SKM-1 (cell line): ENCODE measurements around the gene CCSAP.
A peak's percentile ranks its signal among the peaks of the same experiment; 100 is the strongest.
"Not testable (repeated sequence)": the region's sequence is repeated elsewhere in the genome, so short reads cannot be mapped to it uniquely, and the experiment has no call there.

Source experiments
- DNase-seq: peaks from one replicate; lab custom pipeline; 2025; ENCODE audit not compliant: unreplicated experiment; lab: John Stamatoyannopoulos, UW

Gene CCSAP, protein sequence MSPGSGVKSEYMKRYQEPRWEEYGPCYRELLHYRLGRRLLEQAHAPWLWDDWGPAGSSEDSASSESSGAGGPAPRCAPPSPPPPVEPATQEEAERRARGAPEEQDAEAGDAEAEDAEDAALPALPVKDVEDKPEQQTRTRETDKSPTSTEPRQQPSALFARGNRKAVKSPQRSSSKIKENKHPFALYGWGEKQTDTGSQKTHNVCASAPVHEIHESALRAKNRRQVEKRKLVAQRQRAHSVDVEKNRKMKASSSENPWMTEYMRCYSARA

DNA sequence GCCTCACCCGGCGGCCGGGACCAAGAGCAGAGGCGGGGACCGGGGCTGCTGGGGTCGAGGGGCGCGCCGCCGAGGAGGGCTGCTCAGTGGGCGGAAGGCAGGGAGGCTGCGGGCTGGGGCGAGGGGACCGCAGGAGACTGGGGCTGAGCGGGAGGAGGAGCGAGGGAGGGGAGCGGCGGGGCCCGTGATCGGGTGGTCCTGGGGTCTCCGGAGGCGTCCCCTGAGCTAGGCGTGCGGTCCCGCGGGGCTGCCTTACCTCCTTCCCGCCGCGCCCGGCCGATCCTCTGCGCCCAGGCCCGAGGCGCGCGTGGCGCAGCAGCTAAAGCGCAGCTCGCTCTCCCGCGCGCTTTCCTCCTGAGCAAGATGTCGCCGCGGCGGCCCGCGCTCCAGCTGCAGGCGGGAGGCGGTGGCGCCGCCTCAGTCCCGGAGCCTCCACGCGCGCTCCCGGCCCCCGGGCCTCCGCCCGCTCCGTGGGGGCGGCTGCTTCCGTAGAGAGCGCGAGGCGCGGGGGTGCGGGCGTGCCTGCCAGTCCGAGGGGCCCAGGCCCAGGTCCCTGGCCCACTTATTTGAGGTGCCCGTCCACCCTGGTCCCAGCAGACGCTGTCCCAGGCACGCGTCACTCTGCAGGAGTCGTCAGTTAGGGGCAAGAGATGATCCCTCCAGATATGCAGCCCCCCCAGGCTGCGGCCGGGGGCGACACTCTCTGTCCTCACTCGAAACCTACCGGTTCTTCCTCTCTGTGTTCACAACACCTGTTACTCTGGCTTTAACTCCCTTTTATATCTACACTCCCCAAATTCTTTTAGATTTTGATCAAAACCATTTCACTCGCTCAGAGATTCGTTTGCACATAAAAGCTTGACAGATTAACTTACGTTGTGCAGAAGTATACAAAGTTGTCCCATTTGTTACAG lies at the start of gene CCSAP:
CCSAP (minus strand) TSS at position 392 of the 914 bp plus-strand sequence. CDS start 582 bp downstream, outside the sequence.
- peak; percentile 63 for DNase-seq

DNA sequence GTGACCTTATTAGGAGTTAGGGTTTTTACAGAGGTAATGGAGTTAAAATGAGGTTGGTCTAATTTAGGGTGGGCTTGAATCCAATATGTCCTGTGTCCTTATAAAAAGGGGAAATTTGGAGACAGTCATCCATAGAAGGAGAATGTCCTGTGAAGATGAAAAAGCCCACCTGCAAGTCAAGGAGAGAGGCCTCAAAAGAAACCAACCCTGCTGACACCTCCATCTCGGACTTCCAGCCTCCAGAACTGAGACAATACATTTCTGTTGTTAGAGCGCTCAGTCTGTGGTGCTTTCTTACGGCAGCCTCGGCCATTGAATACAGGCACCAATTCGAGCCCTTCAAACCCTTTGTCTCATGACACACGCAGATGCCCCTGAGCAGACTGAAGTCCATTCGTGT lies 47.3 kb upstream of the CCSAP start:
- DNase-seq, result no peak

DNA sequence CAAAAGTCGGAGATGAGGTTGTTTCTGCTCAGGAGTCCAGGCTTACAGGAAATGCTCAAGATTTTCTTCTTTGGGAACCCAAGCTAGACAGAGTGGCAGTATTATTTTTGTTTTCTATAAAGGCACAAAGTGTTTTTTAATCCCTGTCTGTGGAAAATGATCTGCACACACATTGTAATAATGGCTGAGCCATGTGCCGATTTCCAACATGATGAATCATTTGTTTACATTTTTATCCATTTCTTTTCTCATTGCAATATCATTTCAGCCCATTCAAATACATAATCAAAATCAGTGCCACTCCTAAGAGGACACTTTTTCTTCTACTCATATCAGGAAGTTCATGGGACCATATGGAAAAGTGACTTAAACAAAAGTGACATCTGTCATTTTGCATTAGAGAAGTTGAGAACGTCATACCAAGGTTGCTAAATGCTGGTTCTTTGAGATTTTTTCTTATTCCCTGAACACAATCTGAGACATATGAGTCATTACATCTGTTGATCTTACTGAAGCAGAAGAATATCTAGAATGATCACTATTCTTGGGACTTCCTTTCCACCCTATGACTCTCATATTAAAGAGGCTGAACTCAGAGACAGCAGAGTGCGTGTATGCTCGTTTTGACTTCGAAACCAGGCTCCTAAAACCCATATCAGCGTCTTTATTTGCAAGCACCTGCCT lies 46.2 kb upstream of the CCSAP start:
- no peak for DNase-seq

DNA sequence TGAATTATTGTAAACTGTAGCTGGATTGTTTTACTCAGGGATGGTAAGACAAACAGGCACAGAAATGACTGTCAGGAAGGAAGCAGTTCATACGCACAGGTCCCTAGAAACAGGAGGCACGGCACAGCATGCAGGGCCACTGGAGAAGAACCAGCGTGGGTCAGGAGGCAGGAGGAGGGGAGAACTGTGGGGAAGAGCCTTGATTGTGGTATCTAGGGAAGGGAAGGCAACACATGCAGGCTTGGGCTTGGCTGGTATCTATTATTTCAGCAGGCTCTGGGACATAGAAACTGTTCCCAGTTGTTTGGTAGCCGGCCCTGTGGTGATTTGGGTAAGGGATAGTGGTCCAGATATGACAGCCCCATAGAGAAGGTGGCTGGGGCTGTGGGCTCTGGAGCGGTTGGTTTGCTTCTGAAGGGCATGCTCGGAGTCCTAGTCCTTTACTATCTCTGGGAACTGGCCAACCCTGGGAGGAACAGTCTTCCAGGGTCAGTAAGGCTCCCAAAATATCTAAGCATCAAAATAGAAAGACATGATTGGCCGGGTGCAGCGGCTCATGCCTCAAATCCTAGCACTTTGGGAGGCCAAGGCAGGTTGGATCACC lies 43.1 kb upstream of the CCSAP start:
- no peak for DNase-seq

DNA sequence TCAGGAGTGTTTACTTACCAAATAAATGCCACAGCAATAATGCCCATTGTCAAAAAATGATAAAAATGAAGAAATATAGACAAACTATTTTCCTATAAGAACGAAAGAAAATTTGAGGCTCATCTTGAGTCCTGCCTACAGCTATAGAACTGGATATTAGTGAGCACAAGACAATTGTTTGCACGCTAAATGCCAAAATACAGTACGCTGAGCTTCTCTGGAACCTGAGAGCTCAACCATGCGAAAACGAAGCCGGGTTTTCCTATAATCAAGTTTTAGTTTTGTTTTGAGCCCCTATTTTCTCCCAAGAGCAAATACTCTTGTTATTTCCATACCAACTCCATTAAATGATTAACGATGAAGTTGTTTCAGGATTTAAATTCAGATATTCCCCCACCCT lies 42.0 kb upstream of the CCSAP start:
- DNase-seq, result no peak

- no peak for DNase-seq
Measured at GRCh38 chr1:229383961-229384360, 41.1 kb upstream of the CCSAP start.

DNA sequence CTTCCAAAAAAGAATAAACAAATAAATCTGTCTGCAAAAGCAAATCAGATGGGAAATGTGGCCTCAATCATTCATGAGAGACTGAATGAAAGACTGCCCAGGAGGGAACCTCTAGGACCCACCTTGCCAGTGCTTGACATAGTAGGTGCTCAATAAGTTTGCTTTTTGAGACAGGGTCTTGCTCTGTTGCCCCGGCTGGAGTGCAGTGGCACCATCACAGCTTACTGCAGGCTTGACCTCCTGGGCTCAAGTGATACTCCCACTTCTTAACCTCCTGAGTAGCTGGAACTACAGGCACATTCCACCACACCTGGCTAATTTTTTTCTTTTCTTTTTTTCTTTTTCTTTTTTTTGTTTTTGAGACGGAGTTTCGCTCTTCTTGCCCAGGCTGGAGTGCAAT lies 40.3 kb upstream of the CCSAP start:
- DNase-seq, result no peak

DNA sequence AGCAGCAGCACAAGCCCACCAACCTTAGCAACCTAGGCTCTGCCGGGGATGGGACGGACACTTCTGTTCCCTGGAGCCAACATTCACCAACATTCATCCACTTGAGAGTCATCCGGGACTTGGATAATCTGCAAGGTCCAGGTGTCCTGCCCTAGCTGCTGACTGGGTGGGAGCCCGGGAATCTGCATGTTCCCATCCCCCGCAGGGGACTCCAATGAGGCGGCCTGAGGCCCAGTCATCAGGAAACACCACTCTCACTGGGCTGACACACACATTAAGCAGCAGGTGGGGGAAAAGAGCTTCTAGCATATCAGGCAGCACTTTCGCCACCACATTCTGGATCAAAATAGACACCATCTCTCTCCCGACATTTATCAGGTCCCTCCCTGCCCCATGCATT lies 38.4 kb upstream of the CCSAP start:
- DNase-seq, result no peak

GRCh38 chr1:229380536-229381160 lies 37.8 kb upstream of the CCSAP start:
- DNase-seq, result no peak

DNA sequence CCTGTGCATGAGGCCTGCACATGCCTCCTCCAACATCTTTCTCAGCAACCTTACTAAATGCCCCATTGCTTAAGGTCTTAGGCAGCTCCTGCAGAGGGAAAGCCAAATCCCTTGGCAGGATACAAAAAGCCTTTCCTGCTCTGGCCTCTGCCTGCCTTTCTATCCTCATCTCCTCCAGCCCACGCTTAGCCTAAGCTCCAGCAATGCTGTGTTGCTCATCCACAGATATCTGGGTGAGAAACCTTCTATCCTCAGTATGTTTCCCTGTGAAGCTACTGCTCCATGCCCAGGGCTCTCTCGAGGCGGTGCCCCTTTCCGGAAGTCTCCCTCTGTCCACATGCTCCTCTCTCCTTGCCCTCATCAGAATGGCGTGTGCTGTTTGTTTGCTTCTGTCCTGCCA lies 37.0 kb upstream of the CCSAP start:
- DNase-seq, result no peak

DNA sequence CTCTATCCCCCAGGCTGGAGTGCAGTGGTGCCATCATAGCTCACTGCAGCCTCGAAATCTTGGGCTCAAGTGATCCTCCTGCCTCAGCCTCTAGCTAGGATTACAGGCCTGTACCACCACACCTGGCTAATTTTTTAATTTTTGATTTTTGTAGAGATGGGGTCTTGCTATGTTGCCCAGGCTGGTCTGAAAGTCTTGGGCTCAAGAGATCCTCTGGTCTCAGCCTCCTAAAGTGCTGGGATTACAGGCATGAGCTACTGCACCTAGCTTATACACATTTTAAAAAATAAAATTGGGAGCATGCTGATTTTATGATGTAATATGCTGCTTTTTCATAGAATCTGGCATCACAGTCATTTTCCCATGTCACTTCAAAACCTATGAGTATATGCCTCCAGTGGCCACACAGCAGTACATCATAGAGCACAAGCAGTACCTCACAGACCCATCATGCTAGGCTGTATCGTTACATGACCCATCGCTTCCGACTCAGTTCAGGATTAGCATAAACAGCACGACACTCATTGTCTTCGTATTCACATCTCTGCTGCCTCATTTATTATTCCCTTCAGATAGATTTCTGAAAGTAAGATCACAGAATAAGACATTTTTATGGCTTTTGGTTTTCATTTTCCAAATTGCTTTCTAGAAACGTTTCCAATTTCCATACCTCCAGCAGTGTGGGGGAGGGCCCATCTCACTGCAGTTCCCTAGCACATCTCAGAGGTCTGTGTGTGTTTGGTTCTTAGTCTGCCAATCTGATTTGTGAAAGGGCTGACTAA lies 35.9 kb upstream of the CCSAP start:
- DNase-seq, result no peak

DNA sequence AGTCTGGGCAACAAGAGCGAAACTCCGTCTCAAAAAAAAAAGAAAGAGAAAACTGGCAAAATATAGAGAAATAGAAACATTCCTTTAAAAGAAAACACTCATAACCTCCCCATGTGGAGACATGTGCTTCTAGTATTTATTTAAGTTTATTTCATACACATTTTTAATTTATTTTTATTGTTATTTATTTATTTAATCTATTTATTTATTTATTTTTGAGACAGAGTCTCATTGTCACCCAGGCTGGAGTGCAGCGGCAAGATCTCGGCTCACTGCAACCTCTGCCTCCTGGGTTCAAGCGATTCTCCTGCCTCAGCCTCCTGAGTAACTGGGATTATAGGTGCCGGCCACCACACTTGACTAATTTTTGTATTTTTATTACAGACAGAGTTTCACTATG lies 35.2 kb upstream of the CCSAP start:
- not testable (repeated sequence) for DNase-seq

GRCh38 chr1:229377429-229377828 lies 34.6 kb upstream of the CCSAP start:
- no peak for DNase-seq

DNA sequence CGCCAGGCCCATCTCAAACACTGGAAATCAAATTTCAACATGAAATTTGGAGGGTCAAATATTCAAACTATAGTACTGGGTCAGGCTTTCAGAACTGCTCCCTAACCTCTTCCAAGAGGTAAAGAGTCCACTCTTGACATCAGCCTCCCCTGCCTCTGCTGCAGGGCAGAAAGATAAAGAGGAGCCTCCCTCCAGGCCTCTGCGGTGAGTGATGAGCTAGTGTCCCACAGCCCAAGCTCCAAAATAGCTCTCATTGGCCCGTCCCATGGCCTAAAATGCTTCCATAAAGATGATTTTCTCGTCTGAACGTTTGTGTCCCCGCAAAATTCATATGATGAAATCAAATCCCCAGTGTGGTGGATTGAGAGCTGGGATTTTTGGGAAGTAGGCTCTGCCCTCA lies 33.7 kb upstream of the CCSAP start:
- no peak for DNase-seq

DNA sequence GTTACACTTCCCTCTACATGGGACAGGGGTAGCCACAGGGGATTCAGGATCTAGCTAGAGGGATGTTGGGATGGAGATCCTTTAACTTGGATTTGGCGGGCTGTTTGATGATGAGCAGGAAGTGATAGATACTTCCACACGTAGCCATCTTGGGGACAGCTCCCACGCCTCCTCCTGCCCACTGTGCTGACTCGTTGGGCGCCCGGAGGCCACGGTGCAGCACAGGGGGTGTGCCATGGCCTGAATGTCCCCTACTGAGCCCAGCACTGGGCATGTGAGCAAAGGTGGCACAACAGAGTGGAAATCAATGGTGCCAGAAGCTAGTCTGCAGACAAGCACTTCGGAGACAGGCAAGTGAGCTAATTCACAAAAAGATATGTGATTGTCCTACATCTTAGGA lies 31.6 kb upstream of the CCSAP start:
- DNase-seq, result no peak

DNA sequence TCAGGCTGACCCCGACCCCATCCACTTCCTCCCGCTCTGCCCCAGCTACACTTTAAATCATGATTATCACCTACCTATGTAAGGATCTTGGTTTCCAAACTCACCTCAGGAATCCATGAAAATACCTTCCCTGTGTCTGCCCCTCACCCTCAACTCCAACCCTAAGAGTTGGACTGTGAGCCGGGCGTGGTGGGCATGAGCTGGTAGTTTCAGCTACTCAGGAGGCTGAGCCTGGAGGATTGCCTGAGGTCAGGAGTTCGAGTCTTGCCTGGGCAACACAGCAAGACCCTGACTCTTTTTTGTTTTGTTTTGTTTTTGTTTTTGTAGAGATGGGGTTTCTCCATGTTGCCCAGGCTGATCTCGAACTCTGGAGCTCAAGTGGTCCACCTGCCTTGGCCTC lies 30.5 kb upstream of the CCSAP start:
- DNase-seq, result no peak

- DNase-seq, result no peak
Measured at GRCh38 chr1:229372251-229372650, 29.4 kb upstream of the CCSAP start.

DNA sequence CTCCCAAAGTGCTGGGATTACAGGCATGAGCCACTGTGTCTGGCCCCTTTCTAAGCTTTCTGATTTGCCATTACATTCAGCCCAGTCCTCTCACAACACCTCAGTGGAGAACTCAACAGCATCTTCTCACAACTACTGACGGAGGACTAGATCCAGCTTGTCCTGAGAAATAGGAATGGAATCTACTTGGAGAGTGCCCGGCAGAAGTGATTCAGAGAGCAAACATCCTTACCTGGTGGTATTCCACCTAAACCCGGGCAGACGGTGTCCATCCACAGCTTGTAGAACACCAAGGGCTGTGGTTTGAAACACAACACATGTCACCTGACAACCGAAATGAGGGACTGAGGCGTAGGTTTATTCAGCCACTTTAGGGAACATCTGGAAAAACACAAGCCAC lies 28.8 kb upstream of the CCSAP start:
- no peak for DNase-seq

DNA sequence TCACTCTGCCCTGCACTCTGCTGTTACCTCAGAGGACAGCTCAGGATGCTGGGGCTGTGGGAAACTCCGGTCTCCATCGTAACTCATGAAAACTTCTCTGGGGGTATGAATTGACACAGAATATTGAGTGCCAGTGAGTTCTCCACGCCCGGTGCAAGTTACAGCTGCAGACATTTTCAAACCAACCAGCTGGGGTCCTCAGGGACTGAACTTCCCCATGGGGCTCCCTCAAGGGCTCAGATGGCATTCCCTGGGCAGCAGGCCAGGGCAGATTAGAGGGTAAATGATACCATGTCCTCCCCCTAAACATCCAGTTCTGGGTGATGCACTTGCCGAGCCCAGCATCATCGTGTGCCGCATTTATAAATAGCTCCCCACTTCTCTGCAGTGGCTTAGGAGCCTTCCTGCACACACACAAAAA lies 27.8 kb upstream of the CCSAP start:
- DNase-seq, result no peak

DNA sequence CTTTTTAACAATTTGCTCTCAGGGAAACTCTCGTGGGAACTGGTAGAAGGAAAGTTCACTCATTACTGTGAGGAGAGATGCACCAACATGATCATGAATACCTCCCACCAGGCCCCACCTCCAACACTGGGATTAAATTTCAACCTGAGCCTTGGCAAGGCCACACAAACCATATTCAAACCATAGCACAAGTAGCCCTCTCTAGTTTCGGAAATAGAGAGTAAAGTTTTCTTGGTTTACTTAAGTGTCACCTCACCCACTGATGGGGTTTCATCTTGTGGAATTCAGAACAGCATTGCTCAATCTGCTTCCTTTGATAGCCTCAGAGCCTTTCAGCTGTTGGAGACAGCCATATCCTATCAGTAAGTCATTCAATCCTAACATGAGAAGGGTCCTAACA lies 25.5 kb upstream of the CCSAP start:
- no peak for DNase-seq
